ENCODE results near the gene STMN3.
"Not testable (repeated sequence)": the region's sequence is repeated elsewhere in the genome, so short reads cannot be mapped to it uniquely, and the experiment has no call there.

The STMN3 gene

DNA sequence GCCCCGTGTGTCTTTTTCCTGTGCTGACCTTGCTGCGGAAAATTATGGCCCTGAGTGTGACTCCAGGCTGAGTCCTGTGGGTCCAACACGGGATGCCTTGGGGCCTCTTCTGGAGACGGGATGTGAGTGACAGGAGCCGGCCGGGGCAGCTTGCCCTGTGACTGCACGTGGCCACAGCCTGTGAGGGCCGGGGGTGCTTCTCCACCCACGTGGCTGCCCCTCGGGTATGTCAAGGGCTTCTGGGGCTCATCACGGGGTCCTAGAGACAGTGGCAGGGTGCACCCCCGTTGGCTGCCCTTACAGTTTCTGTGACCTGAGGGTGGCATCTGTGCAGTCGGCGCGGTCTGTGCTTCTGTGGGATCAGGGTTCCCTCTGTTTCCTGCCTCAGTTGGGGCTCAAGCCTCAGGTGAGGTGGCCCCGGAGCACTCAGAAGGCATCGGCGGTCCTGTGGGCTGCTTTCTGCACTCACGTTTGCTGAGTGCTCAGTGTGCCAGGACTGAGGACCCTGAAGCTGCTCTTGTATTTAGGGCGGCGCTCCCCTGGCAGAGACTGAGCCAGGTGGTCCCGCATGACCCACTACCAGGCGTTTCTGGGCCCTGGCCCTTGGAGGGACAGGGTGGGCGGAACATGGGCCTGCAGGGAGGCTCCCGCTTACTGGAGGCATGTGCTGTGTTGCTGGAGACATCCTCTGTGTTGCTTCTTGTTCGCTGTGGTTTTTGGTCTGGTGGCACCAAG is 10.3 kb upstream of the STMN3 start:
- DNase-seq (ENCODE audit: low spot score), result no peak
- no peak overlapping the region for H3K27ac ChIP-seq
- TF ChIP-seq, protein P1, sequence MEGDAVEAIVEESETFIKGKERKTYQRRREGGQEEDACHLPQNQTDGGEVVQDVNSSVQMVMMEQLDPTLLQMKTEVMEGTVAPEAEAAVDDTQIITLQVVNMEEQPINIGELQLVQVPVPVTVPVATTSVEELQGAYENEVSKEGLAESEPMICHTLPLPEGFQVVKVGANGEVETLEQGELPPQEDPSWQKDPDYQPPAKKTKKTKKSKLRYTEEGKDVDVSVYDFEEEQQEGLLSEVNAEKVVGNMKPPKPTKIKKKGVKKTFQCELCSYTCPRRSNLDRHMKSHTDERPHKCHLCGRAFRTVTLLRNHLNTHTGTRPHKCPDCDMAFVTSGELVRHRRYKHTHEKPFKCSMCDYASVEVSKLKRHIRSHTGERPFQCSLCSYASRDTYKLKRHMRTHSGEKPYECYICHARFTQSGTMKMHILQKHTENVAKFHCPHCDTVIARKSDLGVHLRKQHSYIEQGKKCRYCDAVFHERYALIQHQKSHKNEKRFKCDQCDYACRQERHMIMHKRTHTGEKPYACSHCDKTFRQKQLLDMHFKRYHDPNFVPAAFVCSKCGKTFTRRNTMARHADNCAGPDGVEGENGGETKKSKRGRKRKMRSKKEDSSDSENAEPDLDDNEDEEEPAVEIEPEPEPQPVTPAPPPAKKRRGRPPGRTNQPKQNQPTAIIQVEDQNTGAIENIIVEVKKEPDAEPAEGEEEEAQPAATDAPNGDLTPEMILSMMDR (IDR thresholded peaks at IDR 0.05), result no peak

DNA sequence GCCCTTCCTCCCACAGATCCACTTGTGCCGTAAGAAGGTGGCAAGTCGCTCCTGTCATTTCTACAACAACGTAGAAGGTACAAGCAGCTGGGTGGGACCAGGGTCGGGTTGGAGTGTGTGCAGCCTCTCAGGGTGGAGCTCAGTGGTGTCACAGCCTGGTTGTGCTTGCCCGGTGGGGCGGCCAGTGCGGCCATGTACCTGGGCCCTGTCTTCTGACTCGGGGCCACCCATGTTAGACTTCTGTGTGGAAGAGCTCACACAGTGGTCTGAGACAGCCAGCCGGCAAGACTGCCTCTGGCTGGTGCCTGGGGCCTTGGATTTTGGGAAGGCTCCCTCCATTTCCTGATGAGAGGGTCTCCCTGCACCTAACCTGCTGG is 9.6 kb upstream of the STMN3 start:
- no peak for DNase-seq (ENCODE audit: low spot score)
- TF ChIP-seq, protein P1 (IDR thresholded peaks at IDR 0.05), result no peak
- Histone ChIP-seq H3K4me3 (no peak overlapping the region), H3K27ac (no peak overlapping the region)

More for the DNA sequence above, 10.3 kb upstream of the STMN3 start:
- H3K4me3 ChIP-seq, result no peak overlapping the region

DNA sequence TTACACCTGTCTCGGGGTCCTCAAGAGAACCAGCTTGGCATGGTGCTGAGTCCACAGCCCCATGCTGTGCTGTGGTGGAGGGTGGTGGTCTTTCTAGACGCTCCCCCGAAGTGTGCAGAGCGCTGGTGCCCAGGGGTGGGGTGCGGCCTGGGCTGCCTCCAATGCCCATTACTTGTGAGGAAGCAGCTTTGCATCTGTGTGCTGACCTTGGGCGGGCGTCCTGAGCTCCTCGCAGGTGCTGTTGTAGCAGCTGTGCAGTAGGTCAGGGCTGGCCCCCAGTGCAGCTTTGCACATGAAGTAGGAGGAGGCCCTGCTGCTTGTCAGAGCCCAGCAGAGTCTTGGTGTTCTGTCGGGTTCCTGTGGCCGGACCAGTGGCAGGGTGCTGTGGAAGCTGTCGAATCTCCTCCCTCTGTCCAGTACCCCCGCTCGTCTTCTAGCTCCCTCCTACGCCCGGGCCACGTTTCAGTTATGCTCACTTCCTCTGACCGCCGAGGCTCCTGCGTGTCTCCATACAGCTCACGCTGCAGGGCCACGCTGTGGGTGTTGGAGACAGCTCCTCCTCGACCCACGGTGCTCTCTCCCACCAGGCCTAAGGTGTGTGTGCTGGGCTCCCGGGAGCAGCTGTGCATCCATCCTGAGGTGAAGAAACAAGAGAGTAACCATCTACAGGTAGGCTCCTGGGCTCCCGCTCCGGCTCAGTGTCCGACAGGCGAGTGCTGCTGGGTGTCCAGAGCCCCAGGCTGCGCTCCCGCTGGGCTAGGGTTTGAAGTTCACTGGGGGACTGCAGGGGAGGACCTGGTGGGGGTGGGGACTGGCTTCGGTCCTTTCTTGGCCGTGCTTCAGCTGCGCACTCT is 9.0 kb upstream of the STMN3 start:
- no peak overlapping the region for H3K27ac ChIP-seq
- TF ChIP-seq, protein P1 (IDR thresholded peaks at IDR 0.05), result no peak

DNA sequence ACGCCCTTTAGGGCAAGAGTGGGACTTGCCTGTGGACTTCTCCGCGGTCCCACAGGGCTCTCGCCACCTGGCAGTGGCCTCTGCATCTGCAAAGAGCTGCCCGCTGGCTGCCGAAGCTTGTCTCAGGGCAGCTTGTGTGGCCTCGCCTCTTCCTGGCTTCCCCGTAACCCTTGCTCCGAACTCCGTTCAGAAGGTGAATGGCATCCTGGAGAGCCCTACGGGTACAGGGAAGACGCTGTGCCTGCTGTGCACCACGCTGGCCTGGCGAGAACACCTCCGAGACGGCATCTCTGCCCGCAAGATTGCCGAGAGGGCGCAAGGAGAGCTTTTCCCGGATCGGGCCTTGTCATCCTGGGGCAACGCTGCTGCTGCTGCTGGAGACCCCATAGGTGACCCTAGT is 7.9 kb upstream of the STMN3 start:
- TF ChIP-seq, protein P1 (IDR thresholded peaks at IDR 0.05), result no peak
- Histone ChIP-seq H3K27ac (no peak overlapping the region), H3K4me3 (no peak overlapping the region)
- no peak for DNase-seq (ENCODE audit: low spot score)

More for the DNA sequence above, 9.0 kb upstream of the STMN3 start:
- no peak overlapping the region for H3K4me3 ChIP-seq
- no peak for DNase-seq (ENCODE audit: low spot score)

DNA sequence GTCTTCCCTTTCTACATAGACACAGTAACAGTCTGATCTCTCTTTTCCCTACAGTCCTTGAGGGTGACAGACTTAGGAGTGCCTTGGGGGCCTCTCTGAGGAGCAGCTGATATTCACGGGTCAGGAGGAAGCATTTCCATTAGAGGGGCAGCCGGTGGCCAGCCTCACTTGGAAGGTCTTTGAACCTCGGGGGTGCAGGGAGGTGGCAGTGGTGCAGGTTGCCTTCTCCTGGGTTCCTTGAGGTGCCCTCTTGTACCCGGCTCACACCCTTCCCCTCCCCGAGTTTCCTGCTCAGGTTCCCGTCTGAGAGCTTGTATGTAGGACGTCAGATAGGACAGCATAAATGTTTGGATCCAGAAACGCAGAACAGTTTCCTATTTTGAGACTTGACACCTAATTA is 7.4 kb upstream of the STMN3 start:
- Histone ChIP-seq H3K27ac (no peak overlapping the region), H3K4me3 (no peak overlapping the region)
- TF ChIP-seq, protein P1 (IDR thresholded peaks at IDR 0.05), result no peak
- DNase-seq (ENCODE audit: low spot score), result no peak

DNA sequence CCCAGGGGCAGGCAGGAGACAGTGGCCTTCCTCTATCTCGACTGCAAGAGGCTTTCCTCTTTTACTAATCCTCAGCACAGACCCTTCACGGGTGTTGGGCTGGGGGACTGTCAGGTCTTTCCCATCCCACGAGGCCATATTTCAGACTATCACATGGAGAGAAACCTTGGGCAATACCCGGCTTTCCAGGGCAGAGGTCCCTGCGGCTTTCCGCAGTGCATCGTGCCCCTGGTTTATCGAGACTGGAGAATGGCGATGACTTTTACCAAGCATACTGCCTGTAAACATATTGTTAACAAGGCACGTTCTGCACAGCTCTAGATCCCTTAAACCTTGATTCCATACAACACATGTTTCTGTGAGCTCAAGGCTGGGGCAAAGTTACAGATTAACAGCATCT is 7.0 kb upstream of the STMN3 start:
- DNase-seq (ENCODE audit: low spot score); H3K27ac ChIP-seq; H3K4me3 ChIP-seq: not testable (repeated sequence)

DNA sequence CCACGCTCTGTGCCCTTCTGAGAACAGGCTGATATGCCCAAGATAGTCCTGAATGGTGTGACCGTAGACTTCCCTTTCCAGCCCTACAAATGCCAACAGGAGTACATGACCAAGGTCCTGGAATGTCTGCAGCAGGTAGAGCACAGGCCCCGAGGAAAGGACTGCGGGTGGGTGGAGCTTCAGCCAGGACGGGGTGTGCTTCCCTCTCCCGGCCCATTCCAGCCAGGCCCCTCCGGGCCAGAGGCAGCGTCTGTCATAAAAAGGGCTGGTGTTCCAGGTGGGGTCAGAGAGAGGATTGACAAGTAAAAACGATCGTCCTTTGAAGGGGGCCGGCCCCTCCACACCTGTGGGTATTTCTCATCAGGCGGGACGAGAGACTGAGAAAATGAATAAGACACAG is 6.1 kb upstream of the STMN3 start:
- Histone ChIP-seq H3K27ac (peak overlapping the region in 1 of 2 donors; percentile 88), H3K4me3 (peak overlapping the region; percentile 87)
- no peak for DNase-seq (ENCODE audit: low spot score)
- TF ChIP-seq, protein P1 (IDR thresholded peaks at IDR 0.05), result no peak
